GM21786 (cell line): ENCODE measurements around the gene FRAT1.

Experiments
- ATAC-seq: cut with Tn5 transposase; IDR thresholded peaks from one replicate; pipeline ENCODE4 v1.9.1; 2021; ENCODE audit not compliant: unreplicated experiment

FRAT1 gene

GRCh38 chr10:97363071-97363470, 44.0 kb downstream of the FRAT1 start:
- ATAC-seq: no peak

- no peak for ATAC-seq
These were observed 46.8 kb downstream of the FRAT1 start for GRCh38 chr10:97365761-97366351.

GRCh38 chr10:97366572-97366971, 47.5 kb downstream of the FRAT1 start:
- ATAC-seq: no peak

- ATAC-seq: no peak
These were observed 48.1 kb downstream of the FRAT1 start for GRCh38 chr10:97367126-97367649.
